Motor neuron (in vitro differentiated cells): ENCODE results near the gene SP100. TPM values are rescaled to one million over a fixed set of nuclear protein-coding genes. Genes with fewer than 3 reads are reported as not detected.

Experiments
- ATAC-seq, 8 experiments: fragments of 200-7000 bp; cut with Tn5 transposase; replicated peaks in 6 of 8; 2 replicates each; pipeline ENCODE4 v1.8.0; 2021; ENCODE audit warnings: mild to moderate bottlenecking in 8 of 8, moderate library complexity in 8 of 8
- H3K27ac ChIP-seq, 2 donors: fragments of 250-450 bp; sonication (Bioruptor Pico); 2 replicates each; pipeline ENCODE4 v1.9.0; 2021; ENCODE audit warnings: antibody characterized with exemption in 2 of 2, mild to moderate bottlenecking in 2 of 2, moderate library complexity in 1 of 2
- H3K4me1 ChIP-seq, 2 donors: fragments of 250-450 bp; sonication (Bioruptor Pico); replicated peaks in 1 of 2; 2 replicates each; pipeline ENCODE4 v1.6.1; 2021; ENCODE audit warnings: antibody characterized with exemption in 2 of 2, mild to moderate bottlenecking in 2 of 2, moderate library complexity in 1 of 2
- H3K4me3 ChIP-seq, 5 donors: fragments of 250-450 bp; sonication (Bioruptor Pico); 2 replicates each; pipeline ENCODE4 v1.9.0; 2021; ENCODE audit warnings: antibody characterized with exemption in 5 of 5, mild to moderate bottlenecking in 5 of 5, moderate library complexity in 4 of 5
- WGBS, 10 experiments: fragments of 450-650 bp; shearing (Covaris generic); methylation state at CpG; one replicate each; pipeline ENCODE4 v1.0.0; 2022; 5-methylcytosine and 5-hydroxymethylcytosine counted together
- in situ Hi-C, 9 experiments: fragments of 400-800 bp; cut with MboI; loops; one replicate each; pipeline ENCODE4 v1.15.0; 2021; ENCODE audit warnings: low sequenced_read_pairs in 9 of 9, low pct_unique_long_range_greater_than_20kb in 2 of 9; ENCODE audit not compliant: unreplicated experiment in 9 of 9
- total RNA-seq, 8 experiments: library from RNA; unstranded; fragments of 300-600 nt; gene quantifications; 2 replicates each; pipeline versions ENCODE4 v1.2.3 to v1.2.4, GENCODE V29; 2022

Gene SP100
- total RNA-seq, 8 experiments from 2014 or later: 0.05 to 166 (median 13.1) TPM

DNA sequence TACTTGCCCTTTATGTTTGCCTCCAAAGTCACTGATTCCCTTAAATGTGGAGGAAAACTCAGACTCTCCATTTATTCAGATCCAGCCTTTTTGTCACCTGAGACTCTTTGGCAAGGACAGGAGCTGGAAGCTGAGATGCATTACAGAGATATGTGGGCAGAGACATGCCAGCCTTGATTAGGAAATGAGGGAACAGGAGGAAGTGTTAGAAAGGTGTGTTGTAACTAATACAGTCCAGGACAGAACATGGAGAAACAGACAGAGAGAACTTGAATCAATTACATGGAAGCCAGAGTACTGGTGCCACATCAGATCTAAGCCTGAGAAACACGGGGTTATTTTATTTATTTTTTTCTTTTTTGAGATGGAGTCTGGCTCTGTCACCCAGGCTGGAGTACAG is 79.0 kb downstream of the SP100 start:
- no peak for ATAC-seq
- Histone ChIP-seq H3K27ac (no peak overlapping the region), H3K4me1 (no peaks in the 10 kb centered on the region), H3K4me3 (no peak overlapping the region)
- in situ Hi-C loops: no loop called here
- WGBS, 10 experiments: 20 to 100% (median 43%) methylated on average over 1 of the region's 1 CpG; no CpG with 5 or more reads in 3 of the 10 experiments

DNA sequence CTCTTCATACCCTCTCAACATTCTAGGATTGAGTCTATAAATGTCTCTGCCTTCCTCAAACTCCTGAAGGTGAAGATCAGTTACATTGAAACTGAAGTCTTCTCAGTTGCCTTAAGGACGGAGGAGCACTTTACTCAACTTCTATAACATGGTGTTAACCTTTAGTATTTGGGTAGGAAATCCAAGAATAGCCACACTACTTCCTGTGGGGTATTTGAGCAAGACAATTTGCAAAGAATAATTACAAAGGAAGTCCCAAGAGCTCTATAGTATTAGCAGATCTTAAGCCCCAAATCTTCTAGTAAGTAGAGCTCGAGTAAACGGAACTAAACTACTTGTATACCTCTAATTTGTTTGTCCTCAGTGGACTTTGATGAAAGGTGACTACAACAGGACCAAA is 80.9 kb downstream of the SP100 start:
- no peak for ATAC-seq
- H3K4me1 ChIP-seq: no peaks in the 10 kb centered on the region
- no peak overlapping the region for H3K4me3 ChIP-seq
- no peak overlapping the region for H3K27ac ChIP-seq
- 50 to 100% (median 80%) methylated on average over 1 to 3 of the region's 3 CpGs; no CpG with 5 or more reads in 1 of the 10 experiments for WGBS, 10 experiments
- in situ Hi-C loops: no loop called here

DNA sequence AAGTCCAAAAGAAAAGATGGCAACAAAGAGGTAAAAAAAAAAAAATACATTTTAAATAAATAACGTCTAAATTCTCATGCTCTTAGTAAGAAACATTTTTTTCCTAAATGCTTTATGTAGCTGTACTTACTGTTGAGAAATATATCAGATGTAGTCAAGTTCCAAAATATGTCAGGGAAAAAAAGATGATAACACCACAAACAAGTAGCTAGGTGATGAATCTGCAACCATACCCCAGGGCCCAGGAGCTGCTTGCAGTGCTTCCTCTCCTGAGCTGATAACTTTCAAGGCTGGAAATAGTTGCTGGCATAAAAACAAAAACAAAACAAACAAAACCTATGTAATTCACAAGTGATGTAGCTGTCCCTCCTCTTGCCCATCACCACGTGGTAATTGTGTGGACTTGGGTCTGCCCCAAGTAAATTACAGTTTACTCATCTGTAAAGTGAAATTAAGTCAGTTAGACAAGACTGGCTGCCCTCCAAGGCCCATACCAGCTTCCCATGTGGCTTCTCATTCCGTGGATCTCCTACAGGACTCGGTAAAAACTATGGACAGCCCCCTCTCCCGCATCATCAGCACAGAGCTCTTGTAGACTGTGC is 82.6 kb downstream of the SP100 start:
- in situ Hi-C loops: no loop called here
- no peak overlapping the region for H3K4me3 ChIP-seq
- no peaks in the 10 kb centered on the region for H3K4me1 ChIP-seq
- no peak overlapping the region for H3K27ac ChIP-seq
- no peak for ATAC-seq
- WGBS, 10 experiments: 41 to 100% (median 63%) methylated on average over 1 to 5 of the region's 5 CpGs

DNA sequence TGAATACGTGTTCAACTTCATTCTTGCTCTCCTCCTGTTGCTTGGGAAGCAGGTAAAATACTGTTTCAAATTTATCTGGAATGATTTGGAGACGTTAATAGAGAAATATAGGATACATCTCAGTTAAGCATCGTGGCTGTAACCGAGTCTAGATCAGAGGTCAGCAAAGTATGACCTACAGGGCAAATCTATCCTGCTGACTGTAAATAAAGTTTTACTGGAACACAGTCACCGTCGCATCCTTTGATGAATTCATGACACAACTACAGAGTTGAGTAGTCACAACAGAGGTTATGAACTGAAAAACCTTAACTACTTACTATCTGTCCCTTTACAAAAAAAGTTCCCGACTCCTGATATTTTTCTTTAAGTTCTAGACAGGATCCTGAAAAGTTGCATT is 86.6 kb downstream of the SP100 start:
- Histone ChIP-seq H3K4me1 (no peaks in the 10 kb centered on the region), H3K4me3 (no peak overlapping the region), H3K27ac (no peak overlapping the region)
- ATAC-seq: no peak
- 71 to 98% (median 90%) methylated on average over 2 to 7 of the region's 7 CpGs; no CpG with 5 or more reads in 1 of the 10 experiments for WGBS, 10 experiments
- in situ Hi-C loops: no loop called here

DNA sequence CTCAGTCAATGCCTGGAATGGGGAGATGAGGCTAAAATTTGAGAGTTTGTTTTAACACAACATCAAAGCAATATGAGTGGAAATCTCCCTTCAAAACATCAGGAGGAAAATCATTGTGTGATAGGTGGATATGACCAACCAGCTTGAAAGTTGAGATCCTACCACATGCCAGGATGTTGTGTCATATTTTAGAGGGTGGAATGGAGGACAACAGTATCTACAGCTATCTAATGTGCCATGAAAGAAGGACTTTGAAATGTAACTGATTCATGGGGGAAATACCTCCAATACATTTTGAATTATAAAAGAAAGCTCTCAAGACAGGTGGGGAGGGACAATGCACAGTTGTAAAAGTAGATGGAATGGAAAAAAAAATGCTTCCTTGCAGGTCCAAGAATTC is 87.8 kb downstream of the SP100 start:
- in situ Hi-C loops: no loop called here
- Histone ChIP-seq H3K4me3 (no peak overlapping the region), H3K4me1 (no peaks in the 10 kb centered on the region), H3K27ac (no peak overlapping the region)
- ATAC-seq: no peak

DNA sequence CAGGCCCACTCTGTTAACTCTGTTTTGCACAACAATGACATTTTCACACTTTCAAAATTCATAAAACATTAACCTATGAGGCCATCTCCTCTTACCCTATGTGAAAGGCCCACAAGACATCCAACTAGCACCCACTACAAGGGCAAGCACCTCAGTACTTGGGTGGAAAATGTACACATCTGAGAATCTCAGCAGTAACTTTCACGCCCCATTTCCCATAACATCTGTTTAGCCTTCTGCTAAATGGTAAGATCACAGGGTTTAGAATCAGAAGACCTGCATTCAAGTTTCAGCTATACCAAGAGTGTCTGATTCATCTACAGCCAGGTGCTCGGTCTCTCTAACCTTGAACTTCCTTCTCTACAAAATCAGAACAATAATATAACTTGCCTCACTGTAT is 89.2 kb downstream of the SP100 start:
- WGBS, 10 experiments: 79 to 100% (median 95%) methylated on average over 1 to 2 of the region's 2 CpGs; no CpG with 5 or more reads in 2 of the 10 experiments
- in situ Hi-C loops: no loop called here
- Histone ChIP-seq H3K27ac (no peak overlapping the region), H3K4me1 (no peaks in the 10 kb centered on the region), H3K4me3 (no peak overlapping the region)
- no peak for ATAC-seq

DNA sequence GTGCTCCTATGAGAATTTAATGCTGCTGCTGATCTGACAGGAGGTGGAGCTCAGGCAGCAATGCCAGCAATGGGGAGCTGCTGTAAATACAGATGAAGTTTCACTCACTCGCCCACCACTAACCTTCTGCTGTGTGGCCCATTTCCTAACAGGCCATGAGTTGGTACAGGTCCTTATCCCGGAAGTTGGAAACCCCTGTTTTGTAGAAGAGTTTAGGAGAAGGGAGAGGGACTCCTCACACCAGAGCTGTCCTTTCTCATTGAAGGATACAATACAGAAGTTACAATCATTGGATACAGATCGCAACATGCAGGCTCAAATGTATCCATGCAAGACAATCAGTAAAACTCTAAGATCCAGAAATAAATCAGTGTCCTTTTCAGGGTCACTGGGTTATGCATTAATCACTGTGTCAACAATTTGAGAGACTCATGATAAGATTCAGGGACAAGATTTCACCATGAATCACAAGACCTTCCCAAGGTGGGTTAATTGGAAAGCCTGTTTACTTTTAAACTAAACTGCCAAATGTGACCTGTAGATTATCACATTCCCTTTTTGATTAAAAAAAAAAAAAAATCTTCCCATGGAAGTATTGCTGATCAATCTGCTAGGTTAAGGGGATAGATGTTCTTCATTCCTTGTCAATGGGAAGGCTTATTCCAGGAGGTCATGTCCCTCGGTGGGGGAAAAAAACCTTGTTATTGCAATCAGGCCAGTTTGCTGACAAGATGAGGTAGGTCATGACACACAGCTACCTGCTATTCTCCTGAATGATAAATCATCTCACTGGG is 97.2 kb downstream of the SP100 start:
- ATAC-seq: no peak
- Histone ChIP-seq H3K4me3 (no peak overlapping the region), H3K27ac (no peak overlapping the region), H3K4me1 (no peaks in the 10 kb centered on the region)
- in situ Hi-C loops: no loop called here
- 60 to 100% (median 83%) methylated on average over 1 to 3 of the region's 4 CpGs; no CpG with 5 or more reads in 1 of the 10 experiments for WGBS, 10 experiments

DNA sequence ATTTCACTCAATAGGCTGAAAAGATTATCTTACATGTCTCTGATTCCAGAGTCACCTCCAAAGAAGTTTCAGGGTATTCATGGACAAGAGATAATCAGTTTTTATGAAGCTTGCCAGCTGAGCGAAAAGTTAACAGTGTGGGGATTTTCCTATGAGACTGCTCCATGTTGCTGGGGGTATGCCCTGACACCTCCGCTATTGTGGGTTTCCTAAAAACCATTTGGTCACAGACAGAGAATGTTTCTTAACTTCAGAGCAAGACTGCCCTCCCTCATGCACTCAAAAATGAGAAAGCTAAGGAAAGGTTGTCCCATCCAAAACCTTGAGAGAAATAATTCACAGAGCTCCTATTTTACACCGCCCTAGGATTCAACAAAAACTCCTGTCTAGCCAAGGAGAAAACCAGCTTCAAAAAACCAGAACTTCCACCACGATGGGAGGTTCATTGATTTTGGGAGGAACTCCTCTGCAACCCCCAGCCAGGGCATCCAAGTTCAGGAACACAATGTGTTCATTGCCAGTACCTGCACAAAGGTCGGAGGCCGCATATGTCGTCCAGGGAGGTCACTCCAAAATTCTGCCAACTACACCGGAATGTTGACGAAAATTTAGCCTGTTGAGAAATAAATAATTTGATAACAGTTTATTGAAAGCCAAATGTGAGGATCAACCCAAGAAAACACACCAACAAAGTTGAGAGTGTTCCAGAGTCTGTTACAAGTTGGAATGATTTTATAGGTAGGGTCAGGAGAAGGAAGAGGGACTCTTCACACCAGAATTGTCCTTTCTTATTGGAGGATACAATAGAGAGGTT is 104.3 kb downstream of the SP100 start:
- no peak overlapping the region for H3K27ac ChIP-seq
- 63 to 100% (median 79%) methylated on average over 2 to 9 of the region's 9 CpGs; no CpG with 5 or more reads in 1 of the 10 experiments for WGBS, 10 experiments
- H3K4me3 ChIP-seq: no peak overlapping the region
- in situ Hi-C loops: no loop called here
- no peak for ATAC-seq
- no peaks in the 10 kb centered on the region for H3K4me1 ChIP-seq

DNA sequence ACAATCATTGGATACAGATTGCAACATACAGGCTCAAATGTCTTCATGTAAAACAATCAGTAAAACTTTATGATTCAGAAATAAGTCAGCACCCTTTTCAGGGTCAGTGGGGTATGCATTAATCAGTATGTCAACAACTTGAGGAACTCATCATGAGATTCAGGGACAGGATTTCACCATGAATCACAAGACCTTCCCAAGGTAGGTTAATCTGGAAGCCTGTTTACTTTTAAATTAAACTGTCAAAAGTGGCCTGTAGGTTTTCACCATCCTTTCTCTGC is 104.8 kb downstream of the SP100 start:
- no peak overlapping the region for H3K27ac ChIP-seq
- no peaks in the 10 kb centered on the region for H3K4me1 ChIP-seq
- ATAC-seq: peak in 1 of 8 experiments; percentile 63
- in situ Hi-C loops: no loop called here
- no peak overlapping the region for H3K4me3 ChIP-seq

DNA sequence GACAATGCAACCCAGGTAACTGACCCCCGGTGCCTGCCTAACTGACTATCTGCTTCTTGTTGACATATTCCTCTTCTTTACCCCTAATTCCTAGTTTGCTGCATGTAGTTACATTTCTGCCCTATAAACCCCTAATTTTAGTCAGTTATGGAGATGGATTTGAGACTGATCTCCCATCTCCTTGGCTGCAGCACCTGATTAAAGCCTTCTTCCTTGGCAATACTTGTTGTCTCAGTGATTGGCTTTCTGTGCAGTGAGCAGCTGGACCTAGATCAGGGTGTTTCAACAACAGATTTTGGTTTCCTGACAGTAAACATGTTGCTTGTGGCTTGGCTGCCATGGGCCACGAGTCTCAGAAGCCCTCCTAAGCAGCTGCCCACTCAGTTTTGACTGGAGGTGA is 105.4 kb downstream of the SP100 start:
- no peak overlapping the region for H3K27ac ChIP-seq
- no peaks in the 10 kb centered on the region for H3K4me1 ChIP-seq
- WGBS, 10 experiments: 74 to 100% (median 75%) methylated on average over 1 to 2 of the region's 2 CpGs; no CpG with 5 or more reads in 5 of the 10 experiments
- H3K4me3 ChIP-seq: no peak overlapping the region
- in situ Hi-C loops: no loop called here
- ATAC-seq: no peak

DNA sequence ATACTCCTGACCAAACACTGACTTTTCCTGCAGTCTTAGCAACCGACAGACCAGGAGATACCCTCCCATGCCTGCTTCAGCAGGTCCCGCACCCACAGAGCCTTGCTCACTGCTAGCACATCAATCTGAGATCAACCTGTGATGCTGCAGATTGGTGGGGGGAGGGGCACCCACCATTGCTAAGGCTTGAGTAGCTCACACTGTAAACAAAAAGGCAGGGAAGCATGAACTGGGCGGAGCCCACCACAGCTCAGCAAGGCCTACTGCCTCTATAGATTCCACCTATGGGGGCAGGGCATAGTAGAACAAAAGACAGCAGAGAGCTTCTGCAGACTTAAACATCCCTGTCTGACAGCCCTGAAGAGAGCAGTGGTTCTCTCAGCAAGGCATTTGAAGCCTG is 109.7 kb downstream of the SP100 start:
- H3K27ac ChIP-seq: no peak overlapping the region
- in situ Hi-C loops: no loop called here
- no peak for ATAC-seq
- H3K4me1 ChIP-seq: no peaks in the 10 kb centered on the region
- WGBS, 10 experiments: 40 to 86% (median 83%) methylated on average over 1 to 3 of the region's 3 CpGs; no CpG with 5 or more reads in 7 of the 10 experiments
- no peak overlapping the region for H3K4me3 ChIP-seq

DNA sequence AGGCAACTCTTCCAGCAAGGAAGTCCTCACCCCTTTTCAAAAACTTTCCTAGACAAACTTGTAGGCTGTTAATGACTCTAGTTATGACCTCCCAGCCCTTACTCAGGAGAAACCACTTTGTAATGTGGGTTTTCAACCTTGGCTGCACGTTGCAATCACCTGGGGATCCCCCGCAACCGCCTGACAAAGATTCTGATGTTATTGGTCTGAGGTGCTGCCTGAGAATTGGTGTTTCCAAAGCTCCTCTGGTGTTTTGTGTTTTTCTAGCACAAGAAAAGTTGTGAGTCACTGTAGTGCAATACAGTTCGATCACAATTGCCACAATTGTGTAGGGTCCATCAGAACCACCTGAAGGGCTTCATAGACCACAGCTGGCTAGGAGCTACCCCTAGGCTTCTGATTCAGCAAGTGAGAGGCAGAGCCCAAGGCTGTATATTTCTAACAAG is 121.6 kb downstream of the SP100 start:
- no peaks in the 10 kb centered on the region for H3K4me1 ChIP-seq
- in situ Hi-C loops: no loop called here
- WGBS, 10 experiments: 33 to 93% (median 70%) methylated on average over 1 to 4 of the region's 4 CpGs; no CpG with 5 or more reads in 2 of the 10 experiments
- no peak overlapping the region for H3K27ac ChIP-seq
- no peak overlapping the region for H3K4me3 ChIP-seq
- ATAC-seq: no peak

DNA sequence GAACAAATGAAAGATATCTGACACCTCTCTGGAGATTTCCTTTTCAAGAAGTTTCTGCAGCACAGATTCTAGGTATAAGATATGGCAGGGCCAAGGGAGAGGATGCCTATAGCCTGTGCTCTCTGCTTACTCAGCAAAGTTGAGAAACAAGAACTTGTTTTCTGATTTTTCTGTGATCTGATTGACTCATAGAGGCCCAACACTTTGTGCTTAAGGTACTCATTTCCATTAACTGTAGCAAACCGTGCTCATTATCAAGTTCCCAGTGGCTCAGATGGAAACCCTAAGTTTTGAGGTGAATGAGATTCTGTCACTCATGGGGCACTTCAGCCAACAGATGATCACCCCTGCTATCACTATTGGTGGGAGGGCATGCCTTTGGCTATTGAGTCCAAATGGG is 124.3 kb downstream of the SP100 start:
- in situ Hi-C loops: no loop called here
- H3K4me3 ChIP-seq: no peak overlapping the region
- no peak overlapping the region for H3K27ac ChIP-seq
- no peak for ATAC-seq
- H3K4me1 ChIP-seq: no peaks in the 10 kb centered on the region
- 50 to 100% (median 83%) methylated on average over 1 of the region's 1 CpG; no CpG with 5 or more reads in 3 of the 10 experiments for WGBS, 10 experiments
